HG03442 (cell line): Measurements from ENCODE around the gene DAPK3.
"Not testable (repeated sequence)": the region's sequence is repeated elsewhere in the genome, so short reads cannot be mapped to it uniquely, and the experiment has no call there.

Experiments
- ATAC-seq: cut with Tn5 transposase; IDR thresholded peaks from one replicate; pipeline ENCODE4 v1.9.1; 2021; ENCODE audit warnings: mild to moderate bottlenecking, moderate library complexity; ENCODE audit not compliant: unreplicated experiment

The DAPK3 gene

DNA sequence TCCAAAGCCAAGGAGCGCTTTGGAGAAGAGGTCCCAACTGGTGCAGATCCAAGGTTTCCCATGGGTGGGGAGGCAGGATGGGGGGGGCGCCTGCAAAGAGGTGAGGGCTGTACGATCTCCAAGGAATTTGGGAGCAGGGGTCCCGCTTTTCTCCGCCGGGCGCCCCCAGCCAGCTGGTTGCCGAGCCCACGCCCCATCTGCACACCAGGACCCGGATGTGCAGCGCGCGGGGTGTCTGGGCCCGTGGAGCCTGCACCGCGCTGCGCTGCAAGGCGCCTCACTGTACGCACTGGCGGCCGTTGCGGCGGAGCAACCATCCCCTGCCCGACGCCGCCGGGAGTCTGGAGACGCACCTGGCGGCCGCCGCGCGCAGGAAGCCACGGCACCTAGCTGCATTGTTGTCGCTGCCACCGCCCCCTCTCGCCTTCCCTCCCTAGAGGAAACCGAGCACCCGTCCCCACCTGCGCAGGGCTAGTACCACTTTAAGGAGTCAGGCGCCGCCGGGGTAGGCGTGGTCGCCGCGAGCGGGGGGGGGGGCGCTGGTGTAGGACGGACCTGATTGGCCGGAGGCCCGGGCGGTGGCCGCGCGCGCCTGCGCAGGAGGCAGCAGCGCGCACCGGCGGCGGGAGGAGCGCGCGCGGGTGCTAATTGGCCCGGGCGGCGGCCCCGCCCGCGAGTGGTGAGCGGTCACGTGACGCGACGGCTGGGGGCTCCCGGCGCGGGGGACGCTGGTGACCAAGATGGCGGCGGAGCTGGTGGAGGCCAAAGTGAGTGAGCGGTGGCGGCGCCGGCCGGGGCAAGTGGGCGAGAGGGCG lies 36.3 kb upstream of the DAPK3 start, which contains the start of gene PIAS4:
Gene PIAS4 (plus strand): TSS at position 716 of the 815 bp plus-strand sequence. CDS start 25 bp downstream, at position 741.
- peak; percentile 71 for ATAC-seq

DNA sequence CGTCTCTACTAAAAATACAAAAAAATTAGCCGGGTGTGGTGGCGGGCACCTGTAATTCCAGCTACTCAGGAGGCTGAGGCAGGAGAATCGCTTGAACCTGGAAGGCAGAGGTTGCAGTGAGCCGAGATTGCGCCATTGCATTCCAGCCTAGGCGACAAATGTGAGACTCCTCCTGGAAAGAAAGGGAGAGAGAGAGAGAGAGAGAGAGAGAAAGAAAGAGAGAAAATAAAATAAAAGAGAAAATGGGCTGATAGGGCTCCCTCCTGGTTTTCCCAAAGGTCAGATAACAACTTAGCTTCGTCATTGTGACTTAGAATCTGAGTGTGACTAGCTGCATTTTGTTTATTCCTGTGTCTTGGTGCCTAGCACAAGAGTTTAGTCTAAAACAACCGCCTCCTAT lies 34.5 kb upstream of the DAPK3 start:
- not testable (repeated sequence) for ATAC-seq

DNA sequence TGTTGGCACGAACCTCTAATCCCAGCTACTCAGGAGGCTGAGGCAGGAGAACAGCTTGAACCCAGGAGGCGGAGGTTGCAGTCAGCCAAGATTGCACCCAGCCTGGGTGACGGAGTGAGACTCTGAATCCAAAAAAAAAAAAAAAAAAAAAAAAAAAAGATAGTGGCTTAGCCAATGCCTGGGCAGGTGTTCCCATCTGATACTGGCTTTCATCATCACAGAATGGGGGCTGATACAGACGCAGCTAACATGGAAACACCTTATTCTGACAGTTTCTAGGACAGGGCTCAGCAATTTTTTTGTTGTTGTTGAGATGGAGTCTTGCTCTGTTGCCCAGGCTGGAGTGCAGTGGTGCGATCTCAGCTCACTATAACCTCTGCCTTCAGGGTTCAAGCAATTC lies 29.9 kb upstream of the DAPK3 start:
- ATAC-seq: not testable (repeated sequence)

DNA sequence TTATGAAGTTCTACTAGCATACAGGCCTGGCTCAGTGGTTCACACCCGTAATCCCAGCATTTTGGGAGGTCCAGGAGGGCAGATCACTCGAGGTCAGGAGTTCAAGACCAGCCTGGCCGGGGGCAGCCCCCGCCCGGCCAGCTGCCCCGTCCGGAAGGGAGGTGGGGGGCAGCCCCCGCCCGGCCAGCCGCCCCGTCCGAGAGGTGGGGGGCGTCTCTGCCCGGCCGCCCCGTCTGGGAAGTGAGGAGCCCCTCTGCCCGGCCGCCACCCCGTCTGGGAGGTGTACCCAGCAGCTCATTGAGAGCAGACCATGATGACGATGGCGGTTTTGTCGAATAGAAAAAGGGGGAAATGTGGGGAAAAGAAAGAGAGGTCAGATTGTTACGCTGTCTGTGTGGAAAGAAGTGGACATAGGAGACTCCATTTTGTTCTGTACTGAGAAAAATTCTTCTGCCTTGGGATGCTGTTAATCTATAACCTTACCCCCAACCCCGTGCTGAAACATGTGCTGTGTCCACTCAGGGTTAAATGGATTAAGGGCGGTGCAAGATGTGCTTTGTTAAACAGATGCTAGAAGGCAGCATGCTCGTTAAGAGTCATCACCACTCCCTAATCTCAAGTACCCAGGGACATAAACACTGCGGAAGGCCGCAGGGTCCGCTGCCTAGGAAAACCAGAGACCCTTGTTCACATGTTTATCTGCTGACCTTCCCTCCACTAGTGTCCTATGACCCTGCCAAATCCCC lies 27.9 kb upstream of the DAPK3 start:
- ATAC-seq: not testable (repeated sequence)

DNA sequence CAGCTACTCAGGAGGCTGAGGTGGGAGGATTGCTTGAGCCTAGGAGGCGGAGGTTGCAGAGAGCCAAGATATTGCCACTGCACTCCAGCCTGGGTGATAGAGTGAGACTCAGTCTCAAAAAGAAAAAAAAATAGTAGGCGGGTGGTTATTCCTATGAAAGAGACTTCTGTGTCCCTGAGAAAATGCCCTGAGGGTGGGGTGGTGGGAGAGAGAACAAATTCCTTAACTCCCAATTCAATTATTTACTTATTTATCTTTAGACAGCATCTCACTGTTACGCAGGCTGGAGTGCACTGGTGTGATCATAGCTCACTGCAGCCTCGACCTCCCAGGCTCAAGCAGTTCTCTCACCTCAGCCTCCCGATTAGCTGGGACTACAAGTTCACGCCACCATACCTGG lies 24.7 kb upstream of the DAPK3 start:
- ATAC-seq: no peak

DNA sequence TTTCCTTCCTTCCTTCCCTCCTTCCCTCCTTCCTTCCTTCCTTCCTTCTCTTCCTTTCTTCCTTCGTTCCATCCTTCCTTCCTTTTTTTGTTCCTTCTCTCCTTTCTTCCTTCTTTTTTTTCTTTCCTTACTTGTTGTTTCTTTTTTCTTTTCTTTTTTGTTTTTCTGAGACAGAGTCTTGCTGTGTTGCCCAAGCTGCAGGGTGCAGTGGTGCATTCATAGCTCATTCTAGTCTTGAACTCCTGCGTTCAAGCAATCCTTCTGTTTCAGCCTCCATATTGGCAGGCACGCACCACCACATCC lies 19.9 kb upstream of the DAPK3 start:
- no peak for ATAC-seq

DNA sequence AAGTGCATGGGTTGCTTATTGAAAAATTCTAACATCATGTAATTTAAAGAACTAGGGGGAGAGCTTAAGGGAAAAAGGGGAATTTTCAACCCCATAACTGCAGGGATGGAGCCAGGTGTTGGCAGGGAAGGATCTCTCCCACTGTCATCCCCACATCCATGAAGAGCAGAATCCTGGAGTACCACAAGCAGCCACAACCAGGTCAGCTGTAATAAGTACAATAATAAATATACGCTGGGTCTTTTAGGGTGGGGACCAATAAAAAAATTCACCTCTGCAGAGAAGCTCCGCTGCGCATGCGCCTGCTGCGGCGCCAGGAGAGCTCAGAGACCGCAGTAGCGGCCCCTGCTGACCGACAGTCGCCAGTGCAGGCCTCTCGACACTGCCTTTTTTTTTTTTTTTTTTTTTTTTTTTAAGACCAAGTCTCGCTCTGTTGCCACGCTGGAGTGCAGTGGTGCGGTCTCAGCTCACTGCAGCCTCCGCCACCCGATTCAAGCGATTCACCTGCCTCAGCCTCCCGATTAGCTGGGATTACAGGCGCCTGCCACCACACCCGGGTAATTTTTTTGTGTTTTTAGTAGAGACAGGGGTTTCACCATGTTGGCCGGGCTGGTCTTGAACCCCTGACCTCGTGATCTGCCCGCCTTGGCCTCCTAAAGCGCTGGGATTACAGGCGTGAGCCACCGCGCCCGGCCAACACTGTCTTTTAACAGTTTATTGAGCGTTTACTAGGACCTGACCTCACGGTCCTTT lies 16.9 kb upstream of the DAPK3 start:
- no peak for ATAC-seq

DNA sequence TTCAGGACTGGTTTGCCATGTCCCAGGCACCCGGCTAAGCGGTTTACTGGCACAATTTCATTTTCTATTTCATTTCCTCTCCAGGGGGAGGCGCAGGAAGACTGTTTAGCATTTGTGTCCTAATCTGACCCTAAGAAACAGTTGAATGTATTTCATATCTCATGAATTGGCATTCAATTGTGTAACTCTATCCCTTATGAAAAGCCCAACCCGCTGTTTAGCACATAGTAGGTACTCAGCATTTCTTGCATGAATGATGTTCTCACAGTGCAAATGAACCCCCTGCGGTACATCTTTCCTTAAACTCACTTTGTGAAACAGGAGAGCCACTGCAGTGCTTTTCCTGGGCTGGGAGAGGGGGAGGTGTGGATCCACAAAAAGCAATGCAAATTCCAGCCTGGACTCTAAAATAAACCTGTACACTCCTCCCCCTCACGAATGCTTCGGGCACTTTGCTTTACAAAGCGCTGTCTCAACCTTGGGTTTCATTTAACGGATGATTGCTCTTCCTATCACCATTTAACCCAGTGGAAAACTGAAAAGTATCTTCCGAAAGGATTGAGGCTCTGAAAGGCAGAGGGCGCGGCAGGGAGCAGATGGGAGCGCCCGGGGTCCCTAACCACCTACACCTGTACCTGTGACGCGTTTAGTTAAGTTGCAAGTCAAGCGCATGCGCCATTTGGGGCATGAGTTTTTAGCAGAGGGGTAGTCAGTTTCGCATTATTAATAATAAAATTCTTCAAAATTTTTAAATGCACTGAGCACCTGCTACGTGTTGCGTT lies 15.6 kb upstream of the DAPK3 start:
- ATAC-seq: no peak

DNA sequence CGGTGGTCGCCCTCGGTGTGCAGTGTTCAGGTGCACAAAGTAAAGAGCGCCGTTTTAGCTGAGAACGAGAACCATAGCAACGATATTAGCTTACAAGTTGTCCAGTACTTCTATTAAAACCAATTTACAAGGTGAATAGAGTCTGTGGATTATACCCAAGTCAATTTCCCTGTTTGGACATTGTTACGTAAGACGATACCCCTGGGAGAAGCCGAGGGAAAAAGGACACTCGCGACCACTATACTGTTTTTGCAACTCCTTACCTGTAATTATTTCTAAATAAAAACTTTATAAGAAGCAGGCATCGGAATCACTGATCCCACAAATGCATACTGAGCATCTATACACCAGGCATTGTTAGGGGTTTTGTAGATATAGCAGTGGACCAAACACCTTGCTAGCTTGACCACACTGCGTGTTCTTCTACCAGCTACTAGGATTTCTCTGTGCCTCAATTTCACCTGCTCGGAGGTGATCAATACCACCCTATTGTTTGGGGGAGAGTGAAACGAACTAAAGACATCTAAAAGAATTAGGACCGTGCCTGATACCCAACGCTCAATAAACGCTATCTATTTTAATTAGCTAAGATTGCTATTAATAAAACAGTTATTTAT lies 14.9 kb upstream of the DAPK3 start:
- no peak for ATAC-seq

DNA sequence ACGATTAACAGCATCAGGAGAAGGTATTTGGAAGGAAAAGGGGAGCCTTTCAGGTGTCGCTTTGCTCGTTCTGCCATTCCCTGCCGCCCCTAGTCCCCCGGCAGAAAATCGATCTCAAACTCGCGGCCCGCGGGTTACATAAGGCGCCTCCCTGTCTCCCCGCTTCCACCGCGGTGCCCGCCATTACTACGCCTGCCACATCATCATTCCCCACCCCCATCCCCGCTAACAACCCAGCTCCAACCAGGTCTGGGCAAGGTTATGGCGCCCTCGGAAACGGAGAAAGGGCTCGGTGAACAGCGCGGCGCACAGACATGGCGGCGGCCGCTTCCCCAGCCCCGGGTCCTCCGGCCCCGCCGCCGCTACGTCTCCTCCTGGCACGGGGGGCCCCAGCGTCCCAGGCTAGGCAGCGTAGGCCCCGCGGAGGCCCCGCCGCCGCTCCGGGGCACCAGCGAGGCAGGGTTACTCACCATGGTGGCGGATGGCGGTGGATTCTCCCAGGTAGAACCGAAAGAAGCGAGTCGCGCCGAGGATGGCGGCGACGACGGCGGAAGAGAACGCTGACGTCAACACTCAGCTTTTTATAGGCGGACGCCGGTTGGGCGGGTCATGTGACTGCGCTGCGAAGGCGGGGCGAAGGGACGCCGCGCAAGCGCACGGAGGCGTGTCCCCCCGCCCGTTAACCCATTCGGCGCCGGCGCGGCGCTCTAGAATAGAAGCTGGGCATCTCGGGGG lies 14.2 kb upstream of the DAPK3 start, which contains the start of gene EEF2:
Gene EEF2 (minus strand): TSS at position 556 of the 735 bp plus-strand sequence. CDS start 83 bp downstream, at position 473.
- peak; percentile 55 for ATAC-seq

DNA sequence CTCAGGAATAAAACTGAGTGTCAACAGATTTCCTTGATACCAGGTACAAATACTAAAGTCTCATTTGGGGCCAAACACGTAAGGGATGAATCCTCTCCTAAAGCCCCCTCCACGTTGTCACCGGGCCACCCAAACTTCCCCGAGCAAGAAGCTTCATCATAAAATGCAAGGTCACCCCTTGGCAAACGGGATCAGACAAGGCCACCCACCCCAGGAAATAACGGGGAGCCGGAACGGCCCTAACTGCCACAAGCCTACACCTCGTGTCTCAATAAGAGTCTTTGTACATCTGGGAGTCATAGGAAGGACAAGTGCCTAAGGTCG lies 13.6 kb upstream of the DAPK3 start:
- ATAC-seq: no peak

DNA sequence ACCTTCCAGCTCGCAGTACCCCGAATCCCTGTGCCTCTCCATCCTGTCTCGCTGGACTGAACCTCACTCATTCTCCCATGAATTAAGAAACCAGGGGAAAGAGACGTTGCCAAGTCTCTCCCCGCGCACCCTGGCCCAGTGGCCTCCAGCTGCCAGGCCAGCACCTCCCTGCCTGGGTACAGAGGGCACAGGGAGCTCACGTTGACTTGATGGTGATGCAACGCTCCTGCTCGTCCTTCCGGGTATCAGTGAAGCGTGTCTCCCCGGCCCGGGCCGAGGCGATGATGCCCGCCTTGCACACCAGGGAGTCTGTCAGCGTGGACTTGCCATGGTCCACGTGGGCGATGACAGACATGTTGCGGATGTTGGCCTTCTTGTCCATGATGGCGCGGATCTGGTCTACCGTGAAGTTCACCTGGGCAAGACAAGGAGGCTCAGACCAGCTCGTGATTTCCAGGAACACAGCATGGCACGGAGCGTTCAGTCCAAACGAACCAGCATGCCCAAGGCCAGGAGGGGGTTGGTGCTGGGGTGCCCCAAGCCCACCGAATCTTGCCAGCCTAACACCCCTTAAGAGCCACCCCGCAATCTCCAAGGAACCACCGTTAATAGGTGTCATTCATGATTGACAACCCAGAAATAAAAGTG lies 13.2 kb upstream of the DAPK3 start:
- no peak for ATAC-seq

DNA sequence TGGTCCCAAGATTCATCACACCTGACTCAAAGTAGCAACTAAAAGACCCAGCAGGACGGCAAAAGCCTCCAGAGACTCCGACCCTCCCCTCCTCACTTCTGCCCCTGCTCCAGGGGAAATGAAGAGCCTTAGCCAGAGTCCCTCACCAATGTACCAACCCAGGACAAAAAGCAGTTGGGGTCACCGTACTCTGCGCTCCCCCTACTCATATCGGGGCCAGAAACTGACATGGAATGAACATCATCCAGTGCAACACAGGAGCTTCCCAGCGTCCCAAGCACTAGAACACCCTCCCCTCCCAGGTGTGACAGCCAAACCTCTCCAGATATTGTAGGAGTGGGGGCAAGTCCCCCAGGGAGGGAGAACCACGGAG lies 12.6 kb upstream of the DAPK3 start:
- ATAC-seq: no peak

DNA sequence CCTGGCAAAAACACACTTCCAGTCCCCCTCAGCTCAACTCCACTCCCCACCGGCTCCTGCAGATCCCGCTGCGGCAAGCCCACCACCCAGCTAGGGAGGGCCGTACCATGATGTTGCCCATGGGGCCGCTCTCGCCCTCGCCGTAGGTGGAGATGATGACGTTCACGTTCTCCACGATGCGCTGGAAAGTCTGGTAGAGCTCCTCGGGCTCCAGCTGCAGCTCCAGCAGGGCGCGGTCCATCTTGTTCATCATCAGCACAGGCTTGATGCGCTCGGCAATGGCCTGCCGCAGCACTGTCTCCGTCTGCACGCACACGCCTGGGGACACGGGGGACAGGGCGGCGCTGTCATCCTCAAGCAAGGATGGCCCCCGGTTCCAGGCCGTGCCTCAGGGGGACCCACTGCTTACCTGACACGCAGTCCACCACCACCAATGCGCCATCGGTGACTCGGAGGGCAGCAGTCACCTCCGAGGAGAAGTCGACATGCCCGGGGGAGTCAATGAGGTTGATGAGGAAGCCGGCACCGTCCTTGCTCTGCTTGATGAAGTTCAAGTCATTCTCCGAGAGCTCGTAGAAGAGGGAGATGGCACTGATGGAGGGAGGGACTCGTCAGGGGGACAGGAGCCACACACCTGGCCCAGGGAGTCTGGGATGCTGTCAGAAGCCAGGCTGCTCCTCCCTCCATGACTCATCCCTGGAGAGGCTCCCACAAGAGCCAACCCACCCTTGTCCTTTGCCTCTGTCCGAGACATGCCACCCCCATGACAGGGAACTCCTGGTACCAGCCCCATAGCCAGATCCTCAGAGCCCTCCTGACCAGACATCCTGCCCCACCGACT lies 12.0 kb upstream of the DAPK3 start:
- ATAC-seq: no peak

DNA sequence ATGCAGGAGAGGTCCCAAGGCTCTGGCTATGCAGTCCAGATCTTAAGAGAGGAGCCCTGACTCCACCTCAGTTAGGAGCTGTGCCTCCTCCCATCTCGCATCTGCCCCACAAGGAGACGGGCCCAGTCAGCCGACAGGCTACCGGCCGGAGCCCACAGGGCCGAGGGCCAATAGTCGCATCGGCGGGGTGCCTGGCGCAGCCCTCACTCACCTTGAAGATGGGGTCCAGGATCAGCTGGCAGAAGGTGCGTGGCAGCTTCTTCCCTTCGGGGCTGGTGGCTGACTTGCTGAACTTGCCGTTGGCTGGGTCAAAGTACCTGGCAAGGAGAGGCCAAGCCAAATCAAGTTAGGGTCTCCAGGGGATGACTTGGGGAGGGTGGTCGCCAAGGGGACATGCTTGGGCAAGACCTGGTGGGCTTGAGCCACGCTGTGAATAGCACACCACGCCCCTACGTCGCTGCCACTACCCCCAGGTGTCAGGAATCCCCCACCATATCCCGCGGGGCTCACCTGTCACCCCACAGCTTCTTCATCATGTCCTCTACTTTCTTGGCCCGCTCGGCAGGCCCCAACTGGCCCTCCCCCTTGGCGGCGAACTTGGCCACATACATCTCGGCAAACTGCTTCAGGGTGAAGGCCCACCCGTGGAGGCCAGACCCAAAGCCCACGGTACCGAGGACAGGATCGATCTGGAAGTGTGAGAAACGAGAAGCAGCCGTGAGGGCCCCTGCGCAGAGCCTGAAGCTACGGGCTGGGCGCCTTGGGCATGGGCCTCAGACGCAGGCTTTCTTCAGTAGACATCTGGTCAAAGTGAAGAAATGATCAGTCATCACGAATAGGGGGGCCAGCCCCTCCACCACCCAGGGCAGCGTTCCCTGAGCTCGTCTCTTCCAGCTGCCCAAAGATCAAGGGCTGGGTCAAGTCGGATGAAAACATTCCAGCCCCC lies 11.1 kb upstream of the DAPK3 start:
- ATAC-seq: no peak

DNA sequence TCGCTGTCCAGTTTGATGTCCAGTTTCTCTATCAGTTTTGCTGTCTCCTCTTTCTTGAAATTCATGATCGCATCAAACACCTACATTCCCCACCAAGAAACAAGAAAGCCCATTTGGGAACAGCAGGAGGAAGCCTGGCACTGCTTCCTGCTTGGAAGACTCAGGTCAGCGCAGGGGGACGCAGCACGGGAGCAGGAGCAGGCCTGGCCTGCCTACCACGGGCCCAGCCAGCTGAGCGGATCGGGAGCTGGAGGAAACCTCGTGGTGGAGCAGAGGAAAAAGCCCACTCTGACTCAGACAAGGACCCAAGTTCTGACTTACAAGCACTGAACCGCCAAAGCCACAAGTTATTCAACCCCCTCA lies 10.5 kb upstream of the DAPK3 start:
- ATAC-seq: no peak
